H1 (cell line): Measurements from ENCODE around the gene RNPEPL1. TPM values are rescaled to one million over a fixed set of nuclear protein-coding genes. Genes with fewer than 3 reads are reported as not detected.

ENCODE experiments used
- CTCF ChIA-PET: fragments of 300-600 bp; sonication (Branson Sonifier 250); formaldehyde crosslinking; loops from one replicate; lab custom pipeline; 2021; ENCODE audit not compliant: partially characterized antibody; lab: Charles Lee
- POLR2A ChIA-PET: fragments of 300-600 bp; sonication (Branson Sonifier 250); formaldehyde crosslinking; loops from one replicate; lab custom pipeline; 2021; ENCODE audit warnings: inconsistent platforms; ENCODE audit not compliant: partially characterized antibody; lab: Charles Lee
- DNase-seq, 2 experiments: peaks; one replicate each; pipeline versions ENCODE4 v3.0.0 to v3.0.0-alpha.2; 2010 to 2022; ENCODE audit warnings: low spot score in 2 of 2, low read depth in 1 of 2, mixed read lengths in 1 of 2
- FAIRE-seq: peaks from 2 replicates; lab custom pipeline; 2011; peaks lifted over from hg19 to GRCh38; lab: Jason Lieb, UNC
- H2AFZ ChIP-seq: 2 replicates; pipeline ENCODE4 v1.8.1; 2012; ENCODE audit warnings: low read length, inconsistent platforms
- H2AK5ac ChIP-seq: 2 replicates; pipeline ENCODE4 v1.6.1; 2013; ENCODE audit warnings: low read depth, low read length
- H2BK120ac ChIP-seq: replicated peaks from 2 replicates; pipeline ENCODE3; 2013; ENCODE audit warnings: low read depth, low read length, inconsistent platforms
- H2BK12ac ChIP-seq: 2 replicates; pipeline ENCODE4 v1.6.1; 2013; ENCODE audit warnings: low read depth, low read length
- H2BK15ac ChIP-seq: 2 replicates; pipeline ENCODE4 v1.6.1; 2013; ENCODE audit warnings: low read length
- H2BK20ac ChIP-seq: 2 replicates; pipeline ENCODE4 v1.6.1; 2013; ENCODE audit warnings: low read length
- H2BK5ac ChIP-seq: 2 replicates; pipeline ENCODE4 v1.6.1; 2013; ENCODE audit warnings: low read depth, low read length
- H3K14ac ChIP-seq: 2 replicates; pipeline ENCODE4 v1.6.1; 2013; ENCODE audit warnings: inconsistent platforms; ENCODE audit not compliant: insufficient read length
- H3K18ac ChIP-seq: 2 replicates; pipeline ENCODE4 v1.6.1; 2013; ENCODE audit warnings: low read length; ENCODE audit errors: extremely low read depth
- H3K23ac ChIP-seq: 2 replicates; pipeline ENCODE4 v1.6.1; 2013; ENCODE audit warnings: inconsistent platforms; ENCODE audit not compliant: insufficient read length
- H3K23me2 ChIP-seq: 2 replicates; pipeline ENCODE4 v1.6.1; 2013; ENCODE audit warnings: low read depth, low read length
- H3K27ac ChIP-seq: 2 replicates; pipeline ENCODE4 v1.6.1; 2011; ENCODE audit warnings: low read depth, low read length, inconsistent platforms
- H3K27me3 ChIP-seq, 4 experiments: replicated peaks in 1 of 4; 1 replicate in 1 of 4; 2 replicates in 3 of 4; pipeline versions ENCODE4 v1.6.1 to v1.8.1; 2011 to 2013; ENCODE audit warnings: low read length in 3 of 4, mild to moderate bottlenecking in 3 of 4, inconsistent platforms in 2 of 4, mixed read lengths in 2 of 4, moderate library complexity in 1 of 4; ENCODE audit not compliant: control insufficient read depth in 3 of 4, insufficient read depth in 3 of 4; ENCODE audit errors: extremely low read depth in 1 of 4
- H3K36me3 ChIP-seq, 4 experiments: 2 replicates each; pipeline versions ENCODE4 v1.6.1 to v1.8.1; 2011 to 2013; ENCODE audit warnings: mild to moderate bottlenecking in 4 of 4, low read length in 3 of 4, moderate library complexity in 2 of 4, control low read depth in 1 of 4, inconsistent platforms in 1 of 4; ENCODE audit not compliant: insufficient read depth in 4 of 4, control insufficient read depth in 2 of 4
- H3K4ac ChIP-seq: replicated peaks from 2 replicates; pipeline ENCODE3; 2013; ENCODE audit warnings: low read length, low read depth, mixed read lengths, inconsistent platforms; ENCODE audit not compliant: insufficient read length
- H3K4me1 ChIP-seq, 4 experiments: replicated peaks in 1 of 4; 1 replicate in 1 of 4; 2 replicates in 3 of 4; pipeline versions ENCODE4 v1.6.1 to v1.8.1; 2011 to 2013; ENCODE audit warnings: low read length in 3 of 4, inconsistent platforms in 2 of 4, mixed read lengths in 1 of 4; ENCODE audit not compliant: insufficient read depth in 4 of 4, control insufficient read depth in 3 of 4
- H3K4me2 ChIP-seq, 2 experiments: 2 replicates each; pipeline versions ENCODE4 v1.6.1 to v1.8.1; 2011 to 2013; ENCODE audit warnings: low read depth in 2 of 2, low read length in 2 of 2, control low read depth in 1 of 2, inconsistent platforms in 1 of 2, mild to moderate bottlenecking in 1 of 2; ENCODE audit not compliant: insufficient read depth in 1 of 2
- H3K4me3 ChIP-seq, 4 experiments: fragments of 200-600, 300-600 bp in 1 of 4; sonication (generic), shearing (Covaris generic), sonication (Bioruptor Twin) in 1 of 4; 2 replicates each; pipeline versions ENCODE4 v1.5.1 to v1.8.1; 2011 to 2016; ENCODE audit warnings: low read length in 4 of 4, low read depth in 3 of 4, control low read depth in 2 of 4, inconsistent platforms in 2 of 4, mild to moderate bottlenecking in 2 of 4, mixed read lengths in 1 of 4, moderate library complexity in 1 of 4; ENCODE audit not compliant: insufficient read depth in 2 of 4; ENCODE audit errors: extremely low read depth in 1 of 4
- H3K56ac ChIP-seq: replicated peaks from 2 replicates; pipeline ENCODE3; 2013; ENCODE audit warnings: low read depth, mild to moderate bottlenecking, mixed read lengths, low read length, inconsistent platforms; ENCODE audit not compliant: insufficient read length
- H3K79me1 ChIP-seq: 2 replicates; pipeline ENCODE4 v1.6.1; 2013; ENCODE audit warnings: low read depth, low read length, control low read depth
- H3K79me2 ChIP-seq, 2 experiments: 2 replicates each; pipeline versions ENCODE4 v1.6.1 to v1.8.1; 2012 to 2013; ENCODE audit warnings: low read length in 2 of 2, mild to moderate bottlenecking in 2 of 2, inconsistent platforms in 1 of 2; ENCODE audit not compliant: insufficient read depth in 2 of 2, control insufficient read depth in 1 of 2
- H3K9ac ChIP-seq, 4 experiments: replicated peaks in 1 of 4; 1 replicate in 1 of 4; 2 replicates in 3 of 4; pipeline versions ENCODE4 v1.6.1 to v1.8.1; 2011 to 2013; ENCODE audit warnings: low read depth in 3 of 4, low read length in 3 of 4, control low read depth in 2 of 4, mild to moderate bottlenecking in 2 of 4, moderate library complexity in 2 of 4, inconsistent platforms in 1 of 4; ENCODE audit errors: extremely low read depth in 1 of 4
- H3K9me3 ChIP-seq, 2 experiments: 2 replicates each; pipeline versions ENCODE4 v1.6.1 to v1.8.1; 2012 to 2013; ENCODE audit warnings: mild to moderate bottlenecking in 2 of 2, moderate library complexity in 2 of 2, control low read depth in 1 of 2, inconsistent platforms in 1 of 2, low read depth in 1 of 2, low read length in 1 of 2, mixed read lengths in 1 of 2; ENCODE audit not compliant: insufficient read depth in 2 of 2
- H4K20me1 ChIP-seq, 2 experiments: replicated peaks in 1 of 2; 2 replicates each; pipeline versions ENCODE3 to v1.8.1; 2011 to 2013; ENCODE audit warnings: inconsistent platforms in 2 of 2, low read length in 2 of 2, mild to moderate bottlenecking in 1 of 2; ENCODE audit not compliant: insufficient read depth in 2 of 2, control insufficient read depth in 1 of 2
- H4K5ac ChIP-seq: 2 replicates; pipeline ENCODE4 v1.6.1; 2013; ENCODE audit warnings: low read length, low read depth, mixed read lengths, inconsistent platforms; ENCODE audit not compliant: insufficient read length
- H4K8ac ChIP-seq: 2 replicates; pipeline ENCODE4 v1.8.0; 2013; ENCODE audit warnings: mild to moderate bottlenecking, moderate library complexity, low read length, inconsistent platforms; ENCODE audit not compliant: insufficient read depth; ENCODE audit errors: extremely low read depth
- H4K91ac ChIP-seq: replicated peaks from 2 replicates; pipeline ENCODE3; 2013; ENCODE audit warnings: low read length, mixed read lengths, inconsistent platforms; ENCODE audit not compliant: insufficient read length
- ASH2L ChIP-seq: fragments of 200-600, 300-600 bp; sonication (generic); IDR thresholded peaks from one replicate; pipeline ENCODE4 v1.7.1; 2017; ENCODE audit warnings: low read length
- CBX8 ChIP-seq: fragments of 300-800, 300-1000 bp; sonication (generic); IDR thresholded peaks from 2 replicates; pipeline ENCODE4 v1.7.1; 2016; ENCODE audit warnings: low read depth, low read length, borderline replicate concordance
- CREB1 ChIP-seq: IDR thresholded peaks from 2 replicates; pipeline ENCODE4 v1.6.1; 2012; ENCODE audit warnings: inconsistent platforms
- CTCF ChIP-seq, 3 experiments: IDR thresholded peaks; 1 replicate in 2 of 3; 2 replicates in 1 of 3; pipeline versions ENCODE4 v1.5.1 to v1.6.1; 2011; ENCODE audit warnings: low read length in 3 of 3, mild to moderate bottlenecking in 3 of 3, inconsistent platforms in 2 of 3, low read depth in 1 of 3, moderate library complexity in 1 of 3; ENCODE audit not compliant: insufficient read depth in 1 of 3; ENCODE audit errors: control extremely low read depth in 1 of 3
- EZH2 ChIP-seq: fragments of 200-600 bp; sonication (generic); IDR thresholded peaks from 2 replicates; pipeline ENCODE4 v1.7.1; 2012; ENCODE audit warnings: low read depth, mild to moderate bottlenecking, moderate library complexity, low read length, inconsistent platforms; ENCODE audit not compliant: severe bottlenecking
- HDAC2 ChIP-seq, 2 experiments: fragments of 300-600 bp in 1 of 2; sonication (generic) in 1 of 2; IDR thresholded peaks; 2 replicates each; pipeline ENCODE4 v1.6.1; 2011 to 2012; ENCODE audit warnings: low read depth in 2 of 2, low read length in 2 of 2, mild to moderate bottlenecking in 2 of 2, moderate library complexity in 2 of 2, borderline replicate concordance in 1 of 2, inconsistent platforms in 1 of 2
- TAF7 ChIP-seq: optimal IDR thresholded peaks from 2 replicates; pipeline ENCODE3; 2011; ENCODE audit warnings: low read depth, mild to moderate bottlenecking, inconsistent platforms, low read length, moderate library complexity, borderline replicate concordance
- WGBS, 2 experiments: shearing (Covaris generic) in 1 of 2; methylation state at CpG; one replicate each; pipeline versions ENCODE4 v1.1.6 to v1.1.7; 2013 to 2015; ENCODE audit warnings: low lambda C conversion rate in 2 of 2, mixed read lengths in 2 of 2, inconsistent platforms in 1 of 2, low coverage in 1 of 2, missing lambda C conversion rate in 1 of 2; ENCODE audit not compliant: insufficient replicate concordance in 2 of 2, insufficient coverage in 1 of 2, insufficient read length in 1 of 2; ENCODE audit errors: extremely low coverage in 1 of 2, missing lambda C conversion rate in 1 of 2; 5-methylcytosine and 5-hydroxymethylcytosine counted together
- polyA plus RNA-seq, 7 experiments: library from polyadenylated mRNA; depleted of rRNA in 3 of 7; stranded (reverse) in 5 of 7; unstranded in 2 of 7; fragments of >200 nt in 5 of 7; fragments of 200-250 nt in 2 of 7; gene quantifications; 1 replicate in 5 of 7; 2 replicates in 1 of 7; 4 replicates in 1 of 7; pipeline versions ENCODE4 v1.2.1 to v1.2.3, GENCODE V29; 2011 to 2013; ENCODE audit warnings: missing spikeins in 2 of 7, mixed read lengths in 2 of 7
- total RNA-seq: library from RNA; stranded (reverse); fragmentation: NEBNext Ultra II Directional; extraction: Animal tissue kit (Norgen Biotek cat#: 25700); gene quantifications from 2 replicates; pipeline ENCODE4 v1.2.1, GENCODE V29; 2021

The RNPEPL1 gene
- total and polyA plus RNA-seq, 2 of the 8 experiments (the other 6 are each of a cell fraction or from before 2014, with no cell fraction given), result 9.0 to 11.3 TPM

GRCh38 chr2:240528406-240529040, 39.8 kb upstream of the RNPEPL1 start:
- CTCF ChIA-PET, result interaction anchor here (0.5 to 1.8 kb wide), 3 partner anchors 15 to 51 kb away, joined by 3 to 6 read pairs (median 3); no protein-coding TSS in a partner anchor
- Histone ChIP-seq H2BK15ac (no peak overlapping the region), H3K14ac (no peak overlapping the region), H2AK5ac (no peak overlapping the region), H3K56ac (no peak overlapping the region), H3K4me1 (no peaks in the 10 kb centered on the region), H3K27me3 (no peaks in the 10 kb centered on the region), H3K18ac (no peak overlapping the region), H3K79me2 (no peaks in the 10 kb centered on the region), H2BK5ac (no peak overlapping the region), H4K8ac (no peak overlapping the region), H2AFZ (no peak overlapping the region), H2BK12ac (no peak overlapping the region), H3K23me2 (peaks cover 7% of the 10 kb centered on the region; the same call in 1 of the 2 replicates), H3K4ac (no peak overlapping the region), H2BK120ac (no peak overlapping the region), H3K4me3 (no peak overlapping the region), H2BK20ac (no peak overlapping the region), H3K9ac (no peak overlapping the region), H3K36me3 (no peaks in the 10 kb centered on the region; a peak in 2 of 8 replicates), H4K5ac (no peak overlapping the region), H3K4me2 (no peak overlapping the region), H3K27ac (no peak overlapping the region), H3K79me1 (no peaks in the 10 kb centered on the region; the same call in 1 of the 2 replicates), H3K9me3 (peaks cover 40 to 65% of the 10 kb centered on the region in 2 experiments), H3K23ac (no peak overlapping the region), H4K20me1 (peaks cover 0 to 1% of the 10 kb centered on the region in 2 experiments), H4K91ac (no peak overlapping the region)
- FAIRE-seq (no peak), DNase-seq (no peak)
- POLR2A ChIA-PET, result interaction anchor here (1.6 kb wide), 1 partner anchor 9 kb away, joined by 3 read pairs; no protein-coding TSS in a partner anchor
- TF ChIP-seq TAF7 (no peak), HDAC2 (IDR thresholded peaks at IDR 0.05; ENCODE audit: borderline replicate concordance in 1 of 2, low read depth in 2 of 2, low read length in 2 of 2) (no peak), CREB1 (no peak), ASH2L (no peak), EZH2 (no peak), CTCF (IDR thresholded peaks at IDR 0.05; ENCODE audit: control extremely low read depth in 1 of 3, insufficient read depth in 1 of 3, low read depth in 1 of 3, low read length in 3 of 3) (no peak), CBX8 (no peak)
- 84% methylated on average over 13 of the region's 13 CpGs; no CpG with 5 or more reads in 1 of the 2 experiments for WGBS, 2 experiments
